Urothelium cell line (cell line): Measurements from ENCODE around the gene ZNF207.
"Not testable (repeated sequence)": the region's sequence is repeated elsewhere in the genome, so short reads cannot be mapped to it uniquely, and the experiment has no call there.

Experiments used
- DNase-seq: peaks from one replicate; pipeline ENCODE4 v3.0.0; 2011; ENCODE audit warnings: low spot score, mixed read lengths
- FAIRE-seq: peaks from 2 replicates; lab custom pipeline; 2011; peaks lifted over from hg19 to GRCh38; lab: Jason Lieb, UNC

Gene ZNF207

GRCh38 chr17:32333187-32333586 lies 16.8 kb upstream of the ZNF207 start:
- FAIRE-seq = no peak
- no peak for DNase-seq

DNA sequence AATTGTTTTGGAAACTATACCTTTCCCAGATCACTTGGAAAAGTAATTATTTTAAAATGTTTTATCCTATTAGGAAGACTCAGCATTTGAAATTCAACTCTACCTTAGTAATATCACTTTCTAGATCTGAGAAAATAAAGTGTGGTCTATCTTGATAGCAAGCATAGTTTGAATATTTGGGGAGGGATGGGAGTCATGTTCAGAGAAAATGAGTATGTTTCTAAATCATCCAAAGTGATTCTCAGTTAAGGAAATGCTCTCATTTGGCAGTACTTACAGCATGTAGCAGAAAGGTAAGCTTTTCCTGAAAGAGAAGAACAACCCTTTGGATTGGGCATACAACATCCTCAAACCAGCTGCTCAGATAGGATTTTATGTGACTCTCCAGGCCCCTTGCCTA lies 14.9 kb upstream of the ZNF207 start:
- no peak for FAIRE-seq

GRCh38 chr17:32335687-32336086 lies 14.3 kb upstream of the ZNF207 start:
- DNase-seq (no peak), FAIRE-seq (no peak)

More for the DNA sequence above, 14.9 kb upstream of the ZNF207 start:
- DNase-seq = no peak

- DNase-seq (peak; percentile 36), FAIRE-seq (no peak)
These were observed 8.7 kb upstream of the ZNF207 start for GRCh38 chr17:32341141-32341856.

DNA sequence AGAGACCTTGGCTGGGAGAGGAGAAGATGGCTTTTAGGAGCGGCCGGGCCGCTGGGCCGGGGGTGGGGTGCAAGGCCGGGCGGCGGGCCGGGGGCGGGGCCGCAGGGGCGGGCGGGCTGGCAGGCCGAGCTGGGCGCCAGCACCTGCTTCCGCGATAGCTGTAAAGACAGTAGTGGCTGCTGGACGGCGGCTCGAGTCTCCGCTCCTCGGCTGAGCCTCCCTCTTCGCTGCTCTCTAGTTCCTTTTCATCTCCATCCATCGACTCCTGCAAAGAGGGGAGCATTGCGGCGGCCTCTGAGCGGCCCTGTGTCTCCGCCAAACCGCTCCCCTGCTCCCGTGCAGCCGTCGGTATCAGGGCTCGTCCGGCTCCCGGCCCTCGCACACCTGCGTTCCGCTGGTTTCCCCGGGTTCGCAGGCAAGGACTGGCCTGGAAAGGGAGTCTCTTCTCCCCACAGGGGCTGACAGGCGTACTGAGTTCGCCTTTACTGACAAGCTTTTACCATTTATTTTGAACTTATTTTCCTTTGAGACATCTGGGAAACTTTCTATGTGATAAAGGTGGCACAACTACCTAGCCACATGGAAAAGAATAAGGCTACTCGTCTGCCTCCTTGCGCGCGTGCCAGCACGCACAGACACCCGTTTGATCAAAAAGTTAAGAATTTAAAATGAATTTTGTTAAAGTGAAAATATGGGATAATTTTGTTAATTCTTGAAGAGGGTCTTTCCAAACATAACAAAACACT lies 7.9 kb upstream of the ZNF207 start, which contains the start of gene C17orf75:
Gene C17orf75 (minus strand): TSS at position 317 of the 746 bp plus-strand sequence. CDS start 34 bp downstream, at position 283.
- no peak for FAIRE-seq
- peak; percentile 87 for DNase-seq

DNA sequence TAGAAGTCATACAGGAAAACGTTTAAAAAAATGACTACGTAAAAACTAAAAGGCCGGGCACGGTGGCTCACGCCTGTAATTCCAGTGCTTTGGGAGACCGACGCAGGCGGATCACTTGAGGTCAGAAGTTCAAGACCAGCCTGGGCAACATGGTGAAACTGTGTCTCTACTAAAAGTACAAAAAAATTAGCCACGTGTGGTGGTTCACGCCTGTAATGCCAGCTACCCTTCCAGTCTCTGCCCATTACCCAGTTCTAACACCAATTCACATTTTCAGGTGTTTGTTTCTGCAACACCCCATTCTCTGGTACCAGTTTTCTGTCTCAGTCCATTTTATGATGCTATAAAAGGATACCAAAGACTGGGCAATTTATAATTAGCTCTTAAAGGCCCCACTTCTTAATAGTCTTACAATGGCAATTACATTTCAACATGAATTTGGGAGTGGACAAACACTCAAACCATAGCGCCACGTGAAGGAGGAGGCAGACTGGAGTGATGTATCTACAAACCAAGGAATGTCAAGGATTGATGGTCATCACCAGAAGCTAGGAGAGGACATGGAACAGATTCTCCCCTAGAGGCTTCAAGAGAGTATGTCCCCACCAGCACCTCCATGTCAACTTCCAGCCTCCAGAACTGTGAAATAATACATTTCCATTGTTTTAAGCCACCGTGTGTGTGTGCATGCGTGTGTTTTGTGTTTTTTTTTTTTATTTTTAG lies 7.2 kb upstream of the ZNF207 start:
- FAIRE-seq (no peak), DNase-seq (no peak)

GRCh38 chr17:32345951-32346600 lies 3.9 kb upstream of the ZNF207 start:
- FAIRE-seq = no peak
- DNase-seq = no peak

DNA sequence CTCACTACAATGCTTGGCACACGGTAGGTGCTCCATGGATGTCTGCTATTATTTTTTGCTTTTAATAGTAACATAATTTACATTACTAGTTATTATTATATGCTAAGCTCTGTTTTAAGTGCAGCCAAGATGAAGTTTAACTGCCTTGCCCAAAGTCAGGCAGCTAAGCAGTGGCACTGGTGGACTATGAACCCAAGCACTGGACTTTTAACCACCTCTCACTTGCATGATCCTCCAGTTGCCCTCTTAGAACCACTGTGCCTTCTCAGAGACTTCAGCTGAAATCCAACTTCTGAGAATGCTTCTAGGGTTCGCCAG lies 1.5 kb upstream of the ZNF207 start:
- FAIRE-seq (no peak), DNase-seq (no peak)

- FAIRE-seq (no peak), DNase-seq (peak; percentile 16)
These were observed 479 bp upstream of the ZNF207 start for GRCh38 chr17:32349503-32349853.

GRCh38 chr17:32350666-32351418 lies 885 bp downstream of the ZNF207 start:
- DNase-seq (peak; percentile 41), FAIRE-seq (no peak)

DNA sequence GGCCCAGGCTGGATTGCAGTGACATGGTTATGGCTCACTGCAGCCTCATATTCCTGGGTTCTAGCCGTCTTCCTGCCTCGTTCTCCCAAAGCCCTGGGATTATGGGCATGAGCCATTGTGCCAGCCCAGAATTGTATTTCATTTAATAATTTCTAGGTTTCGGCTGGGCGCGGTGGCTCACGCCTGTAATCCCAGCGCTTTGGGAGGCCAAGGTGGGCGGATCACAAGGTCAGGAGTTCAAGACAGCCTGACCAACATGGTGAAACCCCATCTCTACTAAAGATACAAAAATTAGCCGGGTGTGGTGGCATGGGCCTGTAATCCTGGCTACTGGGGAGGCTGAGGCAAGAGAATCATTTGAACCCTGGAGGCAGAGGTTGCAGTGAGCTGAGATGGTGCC lies 2.8 kb downstream of the ZNF207 start:
- DNase-seq, FAIRE-seq: not testable (repeated sequence)

DNA sequence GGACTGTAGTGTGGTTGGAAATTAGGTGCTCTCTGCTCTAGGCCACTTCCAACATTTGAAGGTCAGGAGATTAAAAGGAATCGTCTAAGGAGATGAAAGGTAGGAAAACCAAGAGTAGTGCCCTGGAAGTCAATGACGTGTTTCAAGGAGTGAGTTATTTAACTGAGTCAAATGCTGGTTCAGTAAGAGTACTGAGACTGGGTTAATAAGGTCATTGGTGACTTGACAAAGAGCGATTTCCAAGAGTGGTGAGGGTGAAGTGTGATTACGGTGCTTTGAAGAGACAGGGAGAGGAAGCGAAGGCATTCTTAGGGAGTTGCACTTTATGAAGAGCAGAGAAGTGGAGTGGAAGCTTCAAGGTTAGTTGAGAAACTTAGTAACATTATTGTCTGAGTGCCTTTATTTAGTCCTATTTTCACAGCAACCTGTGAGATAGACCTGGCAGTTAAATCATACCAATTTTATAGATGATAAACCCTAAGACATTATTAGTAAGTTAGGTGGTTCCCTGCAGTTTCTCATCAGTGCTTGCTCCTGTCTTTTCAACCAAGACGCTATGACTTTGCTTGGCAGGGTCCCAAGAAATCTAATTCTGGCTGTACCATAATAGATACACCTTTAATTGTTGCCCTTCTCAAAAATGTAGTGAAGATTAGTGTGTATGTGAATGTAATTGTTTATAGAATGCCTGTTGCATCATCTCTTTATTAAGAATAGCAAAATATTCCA lies 5.9 kb downstream of the ZNF207 start:
- DNase-seq = no peak
- no peak for FAIRE-seq

GRCh38 chr17:32356378-32356743 lies 6.4 kb downstream of the ZNF207 start:
- DNase-seq = no peak
- FAIRE-seq = no peak

GRCh38 chr17:32356750-32357149 lies 6.8 kb downstream of the ZNF207 start:
- no peak for FAIRE-seq

DNA sequence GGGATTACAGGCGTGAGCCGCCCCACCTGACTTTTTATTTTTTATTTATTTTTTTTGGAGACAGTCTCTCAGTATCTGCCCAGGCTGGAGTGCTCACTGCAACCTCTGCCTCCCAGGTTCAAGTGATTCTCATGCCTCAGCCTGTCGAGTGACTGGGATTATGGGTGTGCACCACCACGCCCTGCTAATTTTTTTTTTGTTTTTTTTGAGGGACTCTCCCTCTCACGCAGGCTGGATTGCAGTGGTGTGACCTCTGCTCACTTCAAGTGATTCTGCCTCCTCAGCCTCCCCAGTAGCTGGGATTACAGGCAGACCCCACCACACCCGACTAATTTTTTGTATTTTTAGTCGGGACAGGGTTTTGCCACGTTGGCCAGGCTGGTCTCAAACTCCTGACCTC lies 7.7 kb downstream of the ZNF207 start:
- no peak for FAIRE-seq
- no peak for DNase-seq

More at GRCh38 chr17:32356750-32357149, 6.8 kb downstream of the ZNF207 start:
- DNase-seq = no peak

DNA sequence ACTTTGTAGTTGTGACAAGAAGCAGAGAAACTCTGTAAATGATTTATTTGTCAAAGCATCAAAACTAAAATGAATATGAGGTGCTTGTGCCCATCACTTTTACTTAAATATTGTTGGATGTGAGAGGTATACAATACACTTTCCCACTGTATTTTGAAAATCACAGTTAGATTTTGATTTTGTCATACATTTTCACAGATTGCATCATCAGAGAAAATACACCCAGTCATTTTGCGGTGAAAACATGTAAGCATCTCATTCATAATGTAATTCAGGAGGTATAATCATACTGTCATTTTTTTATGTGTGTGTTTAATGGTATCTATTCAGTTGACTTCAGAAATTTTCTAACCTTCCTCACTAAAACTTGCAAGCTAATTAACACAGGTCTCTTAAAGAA lies 11.3 kb downstream of the ZNF207 start:
- no peak for FAIRE-seq
- DNase-seq = no peak

DNA sequence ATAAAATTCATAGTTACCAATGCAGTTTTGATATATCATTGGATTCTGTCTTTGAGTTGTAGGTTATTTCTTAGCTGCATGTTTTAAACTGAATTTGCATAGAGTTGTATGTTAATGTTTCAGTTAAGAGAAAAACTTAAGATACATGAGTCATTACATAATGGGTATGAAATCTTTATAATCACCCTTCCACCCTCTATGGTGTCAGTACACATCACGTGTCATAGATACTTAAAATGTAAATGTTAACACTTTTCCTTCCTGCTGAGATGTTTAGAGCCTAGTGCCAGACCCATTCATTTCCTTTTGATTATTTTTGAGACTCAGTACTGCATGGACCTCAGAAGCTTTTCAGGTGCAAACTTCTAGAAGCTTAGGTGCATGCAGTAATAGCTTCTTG lies 20.5 kb downstream of the ZNF207 start:
- DNase-seq (no peak), FAIRE-seq (no peak)

DNA sequence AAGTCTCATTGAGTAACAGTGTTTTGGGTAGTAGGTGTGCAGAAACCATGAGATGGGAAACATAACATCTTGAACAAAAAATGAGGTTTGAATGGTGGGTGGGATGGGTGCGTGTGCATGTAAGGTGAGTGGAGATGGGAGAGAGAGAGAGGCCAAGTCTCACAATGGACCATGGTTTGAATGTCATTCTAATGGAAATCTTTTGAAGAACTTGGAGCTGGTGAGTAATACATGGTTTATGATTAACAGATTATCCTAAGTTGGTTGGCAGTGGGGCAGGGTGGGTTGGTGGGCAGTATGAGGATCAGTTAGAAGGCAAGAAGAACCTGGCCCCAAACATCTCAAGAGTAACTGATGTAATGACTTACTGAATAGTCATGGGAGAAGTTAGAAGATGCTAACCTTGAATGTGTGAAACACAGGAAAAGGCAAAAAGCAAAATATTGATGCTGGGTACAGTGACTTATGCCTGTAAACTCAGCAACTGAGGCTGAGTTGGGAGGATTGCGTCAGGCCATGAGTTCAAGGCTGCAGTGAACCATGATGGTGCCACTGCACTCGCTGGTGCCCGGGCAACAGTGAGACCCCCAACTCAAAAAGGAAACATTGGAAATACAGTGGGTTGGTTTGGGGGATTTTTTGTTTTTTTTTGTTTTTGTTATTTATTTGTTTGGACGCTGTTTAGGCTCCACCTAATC lies 32.7 kb downstream of the ZNF207 start:
- FAIRE-seq (no peak), DNase-seq (no peak)

- DNase-seq (no peak), FAIRE-seq (no peak)
These were observed 34.0 kb downstream of the ZNF207 start for GRCh38 chr17:32383926-32384434.
